Measurements from ENCODE around the gene PAMR1. TPM values are rescaled to one million over a fixed set of nuclear protein-coding genes. Genes with fewer than 3 reads are reported as not detected.
A peak's percentile ranks its signal among the peaks of the same experiment; 100 is the strongest.

Gene PAMR1
- total RNA-seq, 1 experiment from 2014 or later, result 1.1 TPM

DNA sequence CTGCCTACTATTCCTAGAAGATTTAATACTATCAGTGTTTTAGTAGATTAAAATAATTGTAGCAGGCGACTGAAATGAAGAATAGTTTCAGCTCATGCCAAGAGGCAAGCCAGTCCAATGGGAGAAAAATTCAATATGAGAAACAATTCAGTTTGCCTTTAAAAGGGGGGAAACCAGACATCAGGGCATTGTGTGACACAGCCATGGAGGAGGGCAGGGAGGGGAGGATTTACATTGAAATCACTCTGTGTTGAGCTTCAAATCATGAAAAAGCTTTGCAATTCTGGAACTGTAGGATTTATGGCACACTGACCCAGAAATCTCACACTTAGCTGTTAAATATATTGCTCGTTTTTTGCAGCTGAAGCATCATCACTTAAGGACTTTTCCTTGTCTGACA is 110.6 kb downstream of the PAMR1 start:
- DNase-seq, result no peak

GRCh38 chr11:35414311-35414710 is 111.1 kb downstream of the PAMR1 start:
- no peak for DNase-seq
- Histone ChIP-seq H3K4me3 (no peak overlapping the region), H3K27me3 (ENCODE audit: insufficient read depth, low read depth) (peaks cover 40% of the 10 kb centered on the region), H3F3A (ENCODE audit: insufficient read depth, low read depth) (no peaks in the 10 kb centered on the region), H3K36me3 (ENCODE audit: low read depth) (no peaks in the 10 kb centered on the region), H2AFZ (no peak overlapping the region), H3K79me2 (ENCODE audit: low read depth) (no peaks in the 10 kb centered on the region), H3K4me1 (replicated peaks; ENCODE audit: insufficient read depth) (no peaks in the 10 kb centered on the region), H3K27ac (no peak overlapping the region), H4K20me1 (ENCODE audit: insufficient read depth) (no peaks in the 10 kb centered on the region), H3K9me2 (ENCODE audit: insufficient read depth) (no peaks in the 10 kb centered on the region), H3K9me3 (ENCODE audit: insufficient read depth, low read depth) (no peaks in the 10 kb centered on the region), H3K4me2 (no peak overlapping the region)
- BruUV-seq (replicated peaks), result no TSS peak
- POLR2A ChIA-PET (ENCODE audit: unreplicated experiment), result no interaction called here
- CTCF ChIA-PET, result no interaction called here
- TF ChIP-seq CTCF (conservative IDR thresholded peaks at IDR 0.05), result no peak
- TF ChIP-seq EZH2 (IDR thresholded peaks at IDR 0.05; ENCODE audit: low read depth), result no peak
- intact Hi-C loops (cut with micrococcal nuclease; ENCODE audit: unreplicated experiment), result no loop called here

More for the DNA sequence above, 110.6 kb downstream of the PAMR1 start:
- Histone ChIP-seq H3K9me3 (ENCODE audit: insufficient read depth, low read depth) (no peaks in the 10 kb centered on the region), H3K4me2 (no peak overlapping the region), H2AFZ (no peak overlapping the region), H3K36me3 (ENCODE audit: low read depth) (no peaks in the 10 kb centered on the region), H3K4me1 (replicated peaks; ENCODE audit: insufficient read depth) (no peaks in the 10 kb centered on the region), H3F3A (ENCODE audit: insufficient read depth, low read depth) (no peaks in the 10 kb centered on the region), H3K79me2 (ENCODE audit: low read depth) (no peaks in the 10 kb centered on the region), H4K20me1 (ENCODE audit: insufficient read depth) (no peaks in the 10 kb centered on the region), H3K9me2 (ENCODE audit: insufficient read depth) (no peaks in the 10 kb centered on the region), H3K27ac (no peak overlapping the region), H3K27me3 (ENCODE audit: insufficient read depth, low read depth) (peaks cover 40% of the 10 kb centered on the region), H3K4me3 (no peak overlapping the region)
- ChIA-PET CTCF (no interaction called here), POLR2A (ENCODE audit: unreplicated experiment) (no interaction called here)
- intact Hi-C loops (cut with micrococcal nuclease; ENCODE audit: unreplicated experiment), result no loop called here
- no peak for TF ChIP-seq EZH2 (IDR thresholded peaks at IDR 0.05; ENCODE audit: low read depth)
- no peak for TF ChIP-seq CTCF (conservative IDR thresholded peaks at IDR 0.05)
- no TSS peak for BruUV-seq (replicated peaks)

GRCh38 chr11:35413598-35413997 is 111.8 kb downstream of the PAMR1 start:
- intact Hi-C loops (cut with micrococcal nuclease; ENCODE audit: unreplicated experiment), result no loop called here
- H3K27me3 ChIP-seq (ENCODE audit: insufficient read depth, low read depth), result peaks cover 40% of the 10 kb centered on the region

DNA sequence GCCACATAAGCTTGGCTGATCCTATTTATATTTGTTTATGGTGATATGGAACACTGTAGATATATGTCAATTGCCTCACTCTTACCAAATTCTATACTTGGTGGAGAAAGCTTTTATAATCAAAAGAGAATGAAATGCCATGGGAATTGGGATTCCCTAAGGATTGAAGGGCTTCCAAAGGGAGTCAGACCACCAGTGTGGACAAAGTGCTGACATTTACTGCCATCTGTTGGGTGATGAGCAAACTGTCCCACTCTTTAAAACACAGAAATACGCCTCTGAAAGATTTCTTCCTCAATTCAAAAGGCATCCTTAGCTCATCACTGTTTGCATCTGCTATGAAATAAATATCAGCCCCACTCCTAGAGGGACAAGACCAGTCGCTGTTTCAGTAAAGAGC is 113.1 kb downstream of the PAMR1 start:
- no peak overlapping the region for H2AFZ ChIP-seq
- intact Hi-C loops (cut with micrococcal nuclease; ENCODE audit: unreplicated experiment), result loop anchor here (1.0 kb wide), 1 partner anchor 486 kb away; no protein-coding TSS in a partner anchor
- ChIA-PET POLR2A (ENCODE audit: unreplicated experiment) (no interaction called here), CTCF (interaction anchor here (0.5 to 0.7 kb wide), 2 partner anchors 29 to 565 kb away, joined by 3 to 6 read pairs; no protein-coding TSS in a partner anchor)
- no peaks in the 10 kb centered on the region for H3K79me2 ChIP-seq (ENCODE audit: low read depth)
- no peak overlapping the region for H3K4me2 ChIP-seq
- H3K36me3 ChIP-seq (ENCODE audit: low read depth), result no peaks in the 10 kb centered on the region
- no peaks in the 10 kb centered on the region for H4K20me1 ChIP-seq (ENCODE audit: insufficient read depth)
- no peak overlapping the region for H3K27ac ChIP-seq
- peaks cover 28% of the 10 kb centered on the region for H3K27me3 ChIP-seq (ENCODE audit: insufficient read depth, low read depth)
- H3K4me1 ChIP-seq (replicated peaks; ENCODE audit: insufficient read depth), result no peaks in the 10 kb centered on the region
- no peaks in the 10 kb centered on the region for H3F3A ChIP-seq (ENCODE audit: insufficient read depth, low read depth)
- H3K9me2 ChIP-seq (ENCODE audit: insufficient read depth), result no peaks in the 10 kb centered on the region
- H3K9me3 ChIP-seq (ENCODE audit: insufficient read depth, low read depth), result no peaks in the 10 kb centered on the region; the same call in 1 of the 2 replicates
- TF ChIP-seq EZH2 (IDR thresholded peaks at IDR 0.05; ENCODE audit: low read depth), result no peak
- peak; percentile 78 for TF ChIP-seq CTCF (conservative IDR thresholded peaks at IDR 0.05)
- H3K4me3 ChIP-seq, result no peak overlapping the region
- DNase-seq, result no peak
- BruUV-seq (replicated peaks), result no TSS peak

More at GRCh38 chr11:35413598-35413997, 111.8 kb downstream of the PAMR1 start:
- Histone ChIP-seq H3F3A (ENCODE audit: insufficient read depth, low read depth) (no peaks in the 10 kb centered on the region), H3K36me3 (ENCODE audit: low read depth) (no peaks in the 10 kb centered on the region), H3K9me3 (ENCODE audit: insufficient read depth, low read depth) (no peaks in the 10 kb centered on the region), H3K27ac (no peak overlapping the region), H3K9me2 (ENCODE audit: insufficient read depth) (no peaks in the 10 kb centered on the region), H3K4me2 (no peak overlapping the region), H3K4me1 (replicated peaks; ENCODE audit: insufficient read depth) (no peaks in the 10 kb centered on the region), H4K20me1 (ENCODE audit: insufficient read depth) (no peaks in the 10 kb centered on the region), H3K4me3 (no peak overlapping the region), H2AFZ (no peak overlapping the region), H3K79me2 (ENCODE audit: low read depth) (no peaks in the 10 kb centered on the region)
- no TSS peak for BruUV-seq (replicated peaks)
- DNase-seq, result no peak
- ChIA-PET POLR2A (ENCODE audit: unreplicated experiment) (no interaction called here), CTCF (interaction anchor here (0.7 kb wide), 1 partner anchor 478 kb away, joined by 3 read pairs; no protein-coding TSS in a partner anchor)
- no peak for TF ChIP-seq EZH2 (IDR thresholded peaks at IDR 0.05; ENCODE audit: low read depth)
